Measurements from ENCODE around the gene UFC1.

UFC1 gene

DNA sequence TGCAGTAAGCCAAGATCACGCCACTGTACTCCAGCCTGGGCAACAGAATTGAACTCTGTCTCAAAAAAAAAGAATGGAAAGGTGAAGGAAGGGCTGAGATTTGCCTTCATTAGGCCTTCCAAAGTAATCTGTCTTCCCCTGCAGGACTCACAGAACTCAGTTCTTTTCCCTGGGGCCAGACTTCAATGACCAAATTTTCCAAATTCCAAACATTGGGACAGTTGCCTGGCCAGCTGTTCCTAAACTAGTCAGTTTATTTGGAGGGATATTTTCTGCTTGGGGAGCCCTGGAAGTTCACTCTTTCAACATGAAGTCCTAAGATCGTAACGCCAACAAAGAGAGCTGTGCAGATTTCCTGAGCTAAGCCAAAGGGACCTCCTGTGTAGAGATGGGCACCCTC lies 15.9 kb upstream of the UFC1 start:
- no peak for DNase-seq

- DNase-seq, result no peak
These were observed 15.3 kb upstream of the UFC1 start for GRCh38 chr1:161138431-161138830.

- peak in 1 of 2 experiments; percentile 6 for DNase-seq
These were observed 14.0 kb upstream of the UFC1 start for GRCh38 chr1:161139766-161140165.

DNA sequence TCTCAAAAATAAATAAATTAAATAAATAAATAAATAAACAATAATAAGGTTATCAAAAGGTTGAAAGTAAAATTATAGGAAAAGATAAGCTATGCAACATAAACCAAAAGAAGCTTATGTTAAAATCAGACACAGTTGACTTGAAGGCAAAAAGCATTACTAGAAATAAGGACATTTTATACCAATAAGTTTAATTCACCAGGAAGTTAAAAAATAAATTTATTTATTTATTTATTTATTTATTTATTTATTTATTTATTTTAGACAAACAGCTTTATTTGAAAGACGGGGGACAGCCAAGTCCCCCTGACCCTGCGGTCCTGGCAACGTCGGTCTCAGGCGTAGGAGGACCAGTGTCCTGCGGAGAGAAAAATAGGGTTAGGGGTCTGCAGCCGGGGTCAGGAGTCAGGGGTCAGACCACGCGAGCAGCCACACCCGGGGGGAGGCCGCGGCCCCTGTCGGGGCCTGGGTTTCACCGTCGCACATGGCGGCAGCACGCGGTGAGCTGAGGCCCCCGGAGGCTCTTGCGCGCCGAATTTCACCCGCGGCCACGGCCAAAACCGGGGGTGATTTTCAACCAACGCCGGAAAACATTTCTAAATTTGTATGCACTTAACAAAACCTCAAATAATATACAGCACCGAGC lies 12.9 kb upstream of the UFC1 start:
- DNase-seq, result no peak

DNA sequence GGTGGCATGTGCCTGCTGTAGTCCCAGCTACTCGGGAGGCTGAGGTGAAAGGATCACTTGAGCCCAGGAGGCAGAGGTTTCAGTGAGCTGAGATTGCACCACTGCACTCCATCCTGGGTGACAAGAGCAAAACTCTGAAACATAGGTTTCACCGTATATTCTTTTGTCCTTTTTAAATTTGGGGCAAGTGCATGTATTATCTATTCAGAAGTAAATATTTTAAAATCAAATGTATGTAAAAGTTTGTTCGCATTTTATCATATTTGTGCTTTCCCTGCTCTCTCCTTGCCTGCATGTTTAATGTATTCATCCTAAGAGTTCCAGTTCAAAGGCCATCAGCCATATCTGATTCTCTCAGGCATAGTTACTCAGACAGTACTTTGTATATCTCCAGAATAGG lies 7.9 kb upstream of the UFC1 start:
- no peak for DNase-seq

GRCh38 chr1:161153176-161153575 lies 602 bp upstream of the UFC1 start:
- DNase-seq, result no peak

GRCh38 chr1:161157867-161158266 lies 4.1 kb downstream of the UFC1 start:
- DNase-seq, result no peak

- DNase-seq, result no peak
These were observed 4.7 kb downstream of the UFC1 start for GRCh38 chr1:161158316-161159010.

DNA sequence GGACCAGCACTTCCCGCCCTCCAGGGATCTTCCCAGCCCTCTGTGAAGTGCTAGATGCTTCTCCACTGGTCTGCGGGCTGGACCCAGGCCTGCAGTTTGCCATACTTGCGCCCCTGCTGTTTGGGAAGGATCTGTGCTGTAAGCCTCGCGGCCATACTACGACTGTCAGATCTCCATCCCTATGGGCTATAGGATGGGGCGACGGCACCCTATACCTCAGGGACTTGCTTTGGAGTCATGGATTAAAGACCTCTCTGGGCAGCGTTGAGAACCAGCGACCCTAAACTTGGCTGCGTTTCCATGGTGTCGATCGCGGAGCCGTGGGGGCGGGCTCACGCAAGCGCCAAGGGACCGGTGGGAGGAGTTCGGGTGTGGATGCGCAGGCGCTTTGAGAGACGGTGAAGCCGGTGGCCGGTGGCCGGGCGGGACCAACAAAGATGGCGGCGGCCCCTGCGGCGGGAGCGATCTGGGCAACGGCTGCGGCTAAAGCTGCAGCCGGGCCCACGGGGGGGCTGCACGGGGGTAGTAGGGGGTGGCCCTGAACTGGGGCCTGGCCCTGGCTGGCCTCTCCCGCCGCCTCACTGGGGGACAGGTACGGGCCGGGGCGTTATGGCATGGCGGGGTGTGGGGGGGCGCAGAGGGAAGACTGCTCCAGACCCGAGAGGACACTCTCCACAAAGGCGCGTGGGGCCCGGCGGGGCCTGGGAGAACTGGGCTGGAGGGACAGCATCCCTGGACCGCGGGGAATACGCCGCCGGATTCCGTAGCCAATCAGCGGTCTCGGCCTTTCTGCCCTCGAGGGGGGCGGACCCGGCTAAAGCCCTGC lies 5.5 kb downstream of the UFC1 start, which contains the start of gene USP21:
USP21 (plus strand) TSS at position 414 of the 826 bp plus-strand sequence. CDS start 1,141 bp downstream, outside the sequence.
- peak; percentile 84 to 89 for DNase-seq

DNA sequence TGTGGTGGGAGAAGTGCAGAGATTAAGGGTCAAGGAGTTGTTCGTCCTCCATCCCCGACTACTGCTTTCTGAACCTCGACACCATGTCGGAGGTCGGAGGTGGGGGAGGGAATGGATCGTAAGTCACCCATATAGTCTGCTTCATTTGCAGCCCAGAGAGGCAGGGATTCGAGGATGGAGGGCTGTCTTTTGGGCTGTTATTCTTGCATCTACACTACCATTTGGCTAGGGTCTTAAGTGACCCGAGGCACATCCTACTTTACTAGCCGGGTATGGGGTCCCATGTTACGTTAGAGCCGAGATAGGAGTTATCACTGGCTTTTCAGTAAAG lies 6.1 kb downstream of the UFC1 start:
- DNase-seq, result no peak

- DNase-seq, result no peak
These were observed 6.9 kb downstream of the UFC1 start for GRCh38 chr1:161160671-161161145.

- DNase-seq, result no peak
These were observed 7.9 kb downstream of the UFC1 start for GRCh38 chr1:161161652-161162051.

GRCh38 chr1:161162052-161162451 lies 8.3 kb downstream of the UFC1 start:
- no peak for DNase-seq

DNA sequence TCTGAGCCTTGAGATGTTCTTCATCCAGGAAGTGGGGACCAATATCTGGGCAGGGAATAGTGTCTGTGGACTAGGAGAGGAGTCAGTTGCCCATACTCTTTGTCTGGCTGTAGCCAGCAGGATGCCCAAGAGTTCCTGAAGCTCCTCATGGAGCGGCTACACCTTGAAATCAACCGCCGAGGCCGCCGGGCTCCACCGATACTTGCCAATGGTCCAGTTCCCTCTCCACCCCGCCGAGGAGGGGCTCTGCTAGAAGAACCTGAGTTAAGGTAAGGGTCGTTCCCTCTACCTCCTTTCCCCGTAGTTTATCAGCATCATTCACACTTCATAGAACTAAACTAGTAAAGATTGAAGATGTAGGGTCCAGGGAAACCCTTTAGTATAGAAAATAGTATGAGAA lies 9.0 kb downstream of the UFC1 start:
- no peak for DNase-seq

DNA sequence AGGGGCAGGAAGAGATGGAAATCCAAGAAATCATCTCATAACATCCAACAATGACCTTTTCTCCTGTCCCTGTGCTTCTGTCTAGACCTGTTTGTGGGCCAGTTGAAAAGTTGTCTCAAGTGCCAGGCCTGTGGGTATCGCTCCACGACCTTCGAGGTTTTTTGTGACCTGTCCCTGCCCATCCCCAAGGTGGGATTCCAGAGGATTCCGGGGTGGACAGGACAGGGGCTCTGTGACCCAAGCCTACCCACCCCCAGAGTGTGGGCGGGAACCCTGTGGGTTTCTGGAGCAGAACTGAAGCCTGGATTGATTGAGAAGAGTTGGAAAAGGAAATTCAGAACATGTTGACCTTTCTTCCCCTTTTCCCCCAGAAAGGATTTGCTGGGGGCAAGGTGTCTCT lies 10.0 kb downstream of the UFC1 start:
- DNase-seq, result no peak

GRCh38 chr1:161164901-161165610 lies 11.3 kb downstream of the UFC1 start:
- no peak for DNase-seq

DNA sequence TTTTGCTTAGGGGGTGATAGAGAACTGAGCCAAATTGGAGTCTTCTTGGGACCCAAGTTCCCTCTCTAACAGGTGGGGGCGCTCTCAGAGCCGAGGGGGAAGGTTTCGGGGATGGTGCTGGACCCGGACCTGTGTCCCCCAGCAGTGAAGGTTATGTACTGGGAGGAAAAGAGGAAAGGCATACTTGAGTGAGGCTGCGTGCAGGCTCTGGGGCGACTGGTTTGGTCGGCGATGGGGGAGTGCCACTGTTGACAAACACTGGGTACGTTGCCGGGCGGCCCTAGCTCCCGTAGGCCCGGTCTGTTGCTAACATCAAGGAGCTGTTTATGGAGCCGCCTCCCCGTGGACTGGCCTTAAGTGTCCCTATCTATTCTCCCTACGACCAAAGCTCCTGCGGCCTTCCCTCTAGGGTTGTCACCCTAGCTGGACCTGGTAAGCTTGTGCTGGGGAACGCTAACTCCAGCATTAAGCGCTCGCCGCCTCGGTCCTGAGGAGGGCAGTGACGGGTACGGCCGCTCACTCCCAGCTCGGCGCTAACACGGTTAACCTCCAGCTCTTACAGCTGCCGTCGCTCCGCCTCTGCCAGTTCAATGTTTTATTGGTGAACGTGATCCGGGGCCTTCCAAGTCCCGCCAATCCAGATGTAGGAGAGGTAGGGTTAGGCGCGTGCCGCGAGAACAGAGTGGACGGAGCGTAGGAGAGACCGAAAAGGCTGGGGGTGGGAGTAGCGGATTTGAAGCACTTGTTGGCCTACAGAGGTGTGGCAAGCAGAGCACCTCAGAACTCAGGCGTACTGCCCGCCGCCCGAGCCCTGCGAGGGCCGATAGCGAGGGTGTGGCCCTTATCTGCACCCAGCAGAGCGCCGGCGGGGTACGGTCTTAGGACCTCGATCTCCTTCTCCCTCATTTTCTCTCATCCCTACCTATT lies 12.2 kb downstream of the UFC1 start, which contains the start of gene PPOX:
PPOX (plus strand) TSS at position 685 of the 927 bp plus-strand sequence. CDS start 422 bp downstream, outside the sequence.
- peak; percentile 94 to 96 for DNase-seq

DNA sequence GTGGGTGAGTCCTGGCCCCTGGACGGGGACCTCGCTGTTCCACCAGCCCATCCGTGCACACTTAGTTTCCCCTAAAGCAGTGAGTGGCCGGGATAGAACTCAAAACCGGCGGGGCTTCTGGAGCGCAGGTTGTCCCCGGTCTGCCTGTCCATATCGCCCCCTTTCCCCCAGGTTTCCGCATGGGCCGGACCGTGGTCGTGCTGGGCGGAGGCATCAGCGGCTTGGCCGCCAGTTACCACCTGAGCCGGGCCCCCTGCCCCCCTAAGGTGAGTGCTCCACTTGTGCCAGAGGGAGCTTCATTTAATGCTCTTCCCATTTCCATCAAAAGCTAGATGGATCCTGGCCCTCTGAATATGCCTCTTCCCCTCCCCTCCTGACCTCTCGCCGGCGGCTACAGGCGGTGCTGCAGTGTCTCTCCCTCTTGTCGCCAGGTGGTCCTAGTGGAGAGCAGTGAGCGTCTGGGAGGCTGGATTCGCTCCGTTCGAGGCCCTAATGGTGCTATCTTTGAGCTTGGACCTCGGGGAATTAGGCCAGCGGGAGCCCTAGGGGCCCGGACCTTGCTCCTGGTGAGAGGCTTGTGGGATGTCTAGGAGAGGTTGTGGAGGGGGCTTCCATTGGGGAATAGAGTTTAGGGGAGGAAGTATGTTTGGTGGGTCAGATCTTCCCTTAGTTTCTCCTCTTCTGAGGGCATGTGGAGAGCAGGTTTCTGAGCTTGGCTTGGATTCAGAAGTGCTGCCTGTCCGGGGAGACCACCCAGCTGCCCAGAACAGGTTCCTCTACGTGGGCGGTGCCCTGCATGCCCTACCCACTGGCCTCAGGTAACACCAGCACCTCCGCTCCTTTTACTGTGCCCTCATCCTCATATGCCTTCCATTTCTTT lies 13.1 kb downstream of the UFC1 start:
- no peak for DNase-seq

- no peak for DNase-seq
These were observed 15.1 kb downstream of the UFC1 start for GRCh38 chr1:161168906-161169305.

DNA sequence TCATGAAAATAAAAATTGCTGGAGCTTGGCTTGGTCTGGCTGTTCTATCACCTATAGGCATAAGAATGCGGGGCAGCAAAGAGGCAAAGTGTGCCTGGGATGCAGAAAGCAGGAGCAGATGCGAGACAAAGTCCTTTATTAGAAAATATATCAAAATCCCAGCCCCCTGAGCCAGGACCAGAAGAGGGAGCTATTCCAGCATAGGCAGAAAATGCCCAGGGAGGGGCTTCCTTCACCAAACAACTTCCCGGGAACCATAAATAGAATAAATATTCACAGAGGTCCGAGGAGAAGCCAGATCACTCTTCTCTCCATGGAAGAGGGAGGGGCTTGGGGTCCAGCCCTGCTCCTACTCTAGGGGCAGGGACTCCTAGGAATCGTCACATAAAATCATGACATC lies 17.4 kb downstream of the UFC1 start:
- no peak for DNase-seq

DNA sequence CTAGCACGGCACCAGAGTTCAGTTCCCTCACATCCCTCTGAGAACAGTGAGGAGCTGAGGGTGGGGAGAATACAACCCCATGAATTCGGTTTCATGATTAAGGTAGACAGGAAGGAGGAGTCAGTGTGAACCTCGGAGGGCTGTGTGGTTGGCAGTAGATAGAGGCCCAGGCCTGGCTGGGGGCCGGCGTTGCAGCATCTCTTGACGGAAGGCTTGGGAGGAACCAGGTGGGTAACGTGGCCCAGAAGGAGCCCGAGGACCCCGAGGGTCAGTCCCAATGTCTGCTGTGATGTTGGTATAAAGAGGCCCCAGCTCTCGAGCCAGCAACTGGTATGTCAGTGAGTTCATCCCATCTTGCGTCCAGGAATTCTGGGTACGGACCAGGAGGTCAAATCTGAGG lies 17.9 kb downstream of the UFC1 start:
- DNase-seq, result no peak
